IPS-15b (cell line): ENCODE results near the gene ATP10A.

Source experiments
- H3K27me3 ChIP-seq: one replicate; pipeline ENCODE4 v1.6.1; 2013; ENCODE audit warnings: low read length; ENCODE audit not compliant: control insufficient read depth, insufficient read depth
- H3K36me3 ChIP-seq: one replicate; pipeline ENCODE4 v1.6.1; 2013; ENCODE audit warnings: low read length; ENCODE audit not compliant: control insufficient read depth, insufficient read depth
- H3K4me1 ChIP-seq: one replicate; pipeline ENCODE4 v1.6.1; 2013; ENCODE audit warnings: mild to moderate bottlenecking, low read length; ENCODE audit not compliant: control insufficient read depth, insufficient read depth
- H3K4me3 ChIP-seq: one replicate; pipeline ENCODE4 v1.5.1; 2013; ENCODE audit warnings: low read depth, low read length
- H3K9ac ChIP-seq: one replicate; pipeline ENCODE4 v1.6.1; 2013; ENCODE audit warnings: low read depth, mild to moderate bottlenecking, low read length
- H3K9me3 ChIP-seq: one replicate; pipeline ENCODE4 v1.6.1; 2013; ENCODE audit warnings: mild to moderate bottlenecking, low read length; ENCODE audit not compliant: control insufficient read depth, insufficient read depth

Gene ATP10A

DNA sequence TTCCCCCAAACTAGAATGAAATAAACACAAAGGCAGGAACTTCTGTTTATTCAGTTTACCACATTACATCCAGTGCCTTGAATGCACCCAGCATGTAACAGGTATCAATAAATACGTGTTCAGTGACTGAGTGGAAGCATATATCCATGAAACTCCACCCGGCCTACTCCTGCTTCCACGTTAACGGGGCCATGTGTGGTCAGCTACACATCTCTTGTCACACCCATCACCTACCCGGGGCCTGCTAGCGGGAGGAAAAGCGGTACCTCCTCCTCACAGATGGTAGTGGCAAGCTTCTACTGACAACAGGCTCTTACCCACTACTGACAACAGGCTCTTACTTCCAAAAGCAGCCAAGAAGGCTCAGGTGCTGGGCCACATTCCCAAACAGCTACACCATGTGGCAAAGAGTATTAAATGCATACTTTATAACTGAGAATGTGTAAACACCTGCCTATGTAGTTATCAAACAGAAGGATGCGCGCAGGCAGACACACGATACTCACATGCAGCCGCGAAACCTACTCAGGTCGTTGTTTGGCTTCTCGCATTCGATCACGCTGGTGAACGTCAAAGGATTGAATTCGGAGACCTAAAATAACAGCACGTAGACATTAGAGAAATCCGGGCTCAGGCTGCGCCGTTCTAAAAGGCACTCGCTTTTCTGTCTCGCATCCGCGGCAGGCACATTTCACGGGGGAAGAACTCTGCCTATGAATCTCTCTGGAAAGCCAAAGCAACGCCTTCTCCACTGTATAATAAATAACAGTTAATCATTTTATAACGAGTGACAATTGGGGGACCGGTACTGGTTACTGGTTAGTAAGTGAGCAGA, 127.4 kb downstream of the ATP10A start:
- H3K9ac ChIP-seq: no peak overlapping the region
- no peaks in the 10 kb centered on the region for H3K27me3 ChIP-seq
- no peaks in the 10 kb centered on the region for H3K9me3 ChIP-seq
- H3K4me1 ChIP-seq: no peaks in the 10 kb centered on the region
- no peaks in the 10 kb centered on the region for H3K36me3 ChIP-seq
- no peak overlapping the region for H3K4me3 ChIP-seq

DNA sequence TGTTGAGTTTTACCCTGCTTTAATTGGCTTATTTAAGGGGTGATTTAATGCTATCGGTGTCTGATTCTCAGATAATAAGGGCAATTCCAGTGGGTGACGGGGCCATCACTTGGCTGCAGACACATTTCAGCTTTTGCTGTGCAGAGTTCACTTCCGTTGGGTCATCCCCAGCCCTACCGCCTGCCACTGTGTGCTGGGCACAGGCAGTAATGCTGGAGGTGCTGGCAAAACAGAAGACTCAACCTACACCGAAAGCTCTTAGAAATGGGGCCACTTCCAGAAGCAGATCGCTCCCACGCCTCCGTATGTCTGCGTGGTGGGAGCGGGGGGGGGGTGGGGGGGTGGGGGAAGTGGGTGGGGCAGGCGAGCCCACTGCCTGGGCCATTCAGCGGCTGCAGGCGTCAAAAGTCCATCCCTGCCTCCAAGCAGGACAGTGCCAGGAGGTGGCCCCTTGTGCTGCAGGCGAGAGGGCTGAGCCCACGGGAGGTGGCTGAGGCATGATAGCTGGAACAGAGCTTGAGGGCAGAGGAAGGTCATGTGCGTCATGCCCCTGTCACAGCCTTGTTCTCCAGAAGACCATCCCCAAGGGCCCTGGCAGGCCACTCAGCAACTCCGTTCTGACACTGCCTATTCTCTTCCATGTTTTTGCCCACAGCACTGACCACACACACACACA, 128.3 kb downstream of the ATP10A start:
- Histone ChIP-seq H3K9me3 (no peaks in the 10 kb centered on the region), H3K9ac (no peak overlapping the region), H3K36me3 (no peaks in the 10 kb centered on the region), H3K4me3 (no peak overlapping the region), H3K4me1 (no peaks in the 10 kb centered on the region), H3K27me3 (no peaks in the 10 kb centered on the region)

DNA sequence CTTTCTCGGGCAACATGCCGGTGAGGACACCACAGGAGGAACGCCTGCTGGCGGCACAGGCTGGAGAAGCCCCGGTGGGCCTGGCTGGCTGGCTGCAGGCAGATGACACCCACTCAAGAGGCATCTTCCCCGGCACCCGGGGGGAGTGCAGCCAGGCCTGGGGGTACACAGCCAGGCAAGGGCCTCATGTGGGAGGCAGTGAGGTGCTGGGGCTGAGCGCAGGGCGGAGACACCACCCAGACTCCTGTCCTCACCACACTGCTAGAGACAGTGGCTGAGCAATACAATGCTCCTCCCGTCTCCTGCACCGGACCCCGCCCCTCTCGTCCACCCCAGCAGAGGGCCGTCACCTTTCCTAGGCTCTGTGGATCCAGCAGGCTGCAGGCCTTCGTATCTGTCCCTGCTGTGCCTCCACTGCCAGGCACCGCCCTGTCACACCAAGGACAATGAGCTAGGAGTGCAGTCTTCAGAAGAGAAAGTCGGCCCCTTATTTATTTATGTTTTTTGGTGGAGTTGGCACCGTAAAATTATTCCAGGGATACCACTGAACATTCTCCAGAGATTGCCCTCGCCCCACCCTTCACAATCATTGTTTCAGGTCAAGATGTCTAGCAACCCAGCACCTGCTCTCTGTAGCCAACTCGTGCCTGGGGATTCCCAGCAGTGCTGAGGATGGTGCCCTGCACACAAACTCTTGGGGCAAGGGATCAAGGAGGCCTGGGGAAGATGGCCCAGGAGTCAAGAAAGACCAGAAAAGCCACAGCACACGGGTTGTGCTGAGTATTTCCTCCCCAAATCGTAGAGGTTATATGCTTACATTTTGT, 129.1 kb downstream of the ATP10A start:
- H3K9ac ChIP-seq: no peak overlapping the region
- no peaks in the 10 kb centered on the region for H3K9me3 ChIP-seq
- H3K27me3 ChIP-seq: no peaks in the 10 kb centered on the region
- no peaks in the 10 kb centered on the region for H3K4me1 ChIP-seq
- H3K4me3 ChIP-seq: no peak overlapping the region
- no peaks in the 10 kb centered on the region for H3K36me3 ChIP-seq

DNA sequence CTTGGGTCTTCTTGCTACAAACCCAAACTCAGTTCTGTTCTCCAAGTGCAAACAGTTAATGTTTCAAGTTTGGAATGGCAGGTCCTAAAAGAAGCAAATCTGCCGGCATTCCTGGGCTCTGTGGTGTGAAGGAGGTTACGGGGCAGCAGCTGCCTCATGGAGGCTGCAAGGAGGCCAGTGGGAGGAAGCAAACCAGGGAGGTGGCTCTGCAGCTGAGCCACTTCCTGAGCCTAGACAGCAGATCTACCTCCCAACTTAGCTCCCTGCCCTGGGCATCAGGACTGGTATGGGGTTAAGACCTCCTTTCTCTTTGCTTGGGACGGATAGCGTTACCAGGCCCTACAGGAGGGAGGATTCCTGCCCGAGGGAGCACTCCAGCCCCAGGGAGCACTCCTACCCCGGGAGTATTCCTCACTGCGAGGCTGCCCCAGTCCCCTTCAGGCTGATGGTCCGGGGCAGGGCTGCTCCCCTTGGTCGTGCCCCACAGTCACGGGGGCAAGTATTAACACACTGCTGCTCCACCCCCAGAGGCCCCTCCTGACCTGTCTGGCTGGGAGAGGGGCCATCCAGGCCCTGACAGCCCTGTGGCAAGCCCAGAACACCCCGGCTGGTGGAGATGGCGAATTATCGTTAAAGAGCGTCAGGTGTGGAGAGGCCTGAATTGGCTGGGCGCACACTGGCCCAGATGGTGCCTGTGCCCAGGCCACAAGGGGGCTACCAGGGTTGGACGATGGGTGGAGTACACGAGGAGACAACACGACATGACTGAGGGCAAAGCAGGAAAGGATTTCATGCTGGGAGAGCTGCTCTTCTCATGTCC, 129.9 kb downstream of the ATP10A start:
- Histone ChIP-seq H3K4me3 (no peak overlapping the region), H3K4me1 (no peaks in the 10 kb centered on the region), H3K27me3 (no peaks in the 10 kb centered on the region), H3K9me3 (no peaks in the 10 kb centered on the region), H3K9ac (no peak overlapping the region), H3K36me3 (no peaks in the 10 kb centered on the region)

DNA sequence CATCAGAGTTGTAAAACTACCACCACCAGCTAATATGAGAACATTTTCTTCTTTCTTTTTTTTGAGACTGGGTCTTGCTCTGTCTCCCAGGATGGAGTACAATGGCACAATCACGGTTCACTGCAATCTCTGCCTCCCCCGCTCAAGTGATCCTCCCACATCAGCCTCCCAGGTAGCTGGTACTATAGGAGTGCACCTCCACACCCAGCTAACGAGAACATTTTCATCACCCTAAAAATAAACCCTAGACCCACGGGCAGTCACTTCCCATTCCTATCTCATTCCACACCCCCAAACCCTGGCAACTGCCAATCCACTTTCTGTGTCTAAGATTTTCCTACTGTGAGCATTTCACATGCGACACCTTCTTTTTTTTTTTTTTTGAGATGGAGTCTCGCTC, 130.9 kb downstream of the ATP10A start:
- Histone ChIP-seq H3K9ac (no peak overlapping the region), H3K4me3 (no peak overlapping the region), H3K27me3 (no peaks in the 10 kb centered on the region), H3K9me3 (no peaks in the 10 kb centered on the region), H3K4me1 (no peaks in the 10 kb centered on the region), H3K36me3 (no peaks in the 10 kb centered on the region)

DNA sequence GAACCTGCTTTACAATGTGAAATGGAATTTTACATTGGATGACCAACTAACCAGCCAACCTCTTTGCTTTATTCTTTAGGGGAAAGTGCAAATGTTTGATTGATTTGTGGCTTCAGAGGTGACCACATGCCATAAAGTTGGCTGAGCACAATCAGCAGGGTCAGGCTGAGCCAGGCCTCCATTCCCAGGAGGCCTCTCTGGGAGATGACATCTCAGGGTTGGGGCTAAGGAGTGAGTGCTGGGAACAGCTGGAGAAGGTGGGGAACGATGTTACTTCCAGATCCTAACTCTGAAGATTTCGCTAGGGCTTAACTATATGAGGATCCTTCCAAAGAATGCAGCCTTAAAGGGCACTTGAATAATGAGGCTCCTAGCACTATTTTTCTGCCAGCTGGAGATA, 131.7 kb downstream of the ATP10A start:
- H3K4me1 ChIP-seq: no peaks in the 10 kb centered on the region

DNA sequence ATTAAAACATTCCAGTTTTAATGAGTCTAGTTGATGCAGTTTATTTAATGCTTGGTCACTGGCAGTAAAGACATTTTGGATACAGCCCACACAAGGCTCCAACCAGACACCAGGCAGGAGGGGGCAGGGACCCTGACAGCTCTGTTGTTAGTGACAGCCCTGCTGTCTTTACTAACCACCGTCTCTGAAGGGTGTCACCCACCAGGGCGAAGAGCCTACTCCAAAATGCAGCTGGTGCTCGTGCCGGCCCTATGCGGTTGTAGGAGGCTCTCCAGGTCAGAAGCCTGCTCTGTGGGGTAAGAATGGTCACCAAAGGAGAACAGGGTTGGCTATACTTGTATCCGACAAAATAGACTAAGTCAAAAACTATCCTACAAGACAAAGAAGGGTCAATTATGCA, 132.2 kb downstream of the ATP10A start:
- no peaks in the 10 kb centered on the region for H3K36me3 ChIP-seq
- no peaks in the 10 kb centered on the region for H3K27me3 ChIP-seq
- H3K4me1 ChIP-seq: no peaks in the 10 kb centered on the region

More for the DNA sequence above, 131.7 kb downstream of the ATP10A start:
- Histone ChIP-seq H3K9me3 (no peaks in the 10 kb centered on the region), H3K36me3 (no peaks in the 10 kb centered on the region), H3K27me3 (no peaks in the 10 kb centered on the region), H3K4me3 (no peak overlapping the region), H3K9ac (no peak overlapping the region)

DNA sequence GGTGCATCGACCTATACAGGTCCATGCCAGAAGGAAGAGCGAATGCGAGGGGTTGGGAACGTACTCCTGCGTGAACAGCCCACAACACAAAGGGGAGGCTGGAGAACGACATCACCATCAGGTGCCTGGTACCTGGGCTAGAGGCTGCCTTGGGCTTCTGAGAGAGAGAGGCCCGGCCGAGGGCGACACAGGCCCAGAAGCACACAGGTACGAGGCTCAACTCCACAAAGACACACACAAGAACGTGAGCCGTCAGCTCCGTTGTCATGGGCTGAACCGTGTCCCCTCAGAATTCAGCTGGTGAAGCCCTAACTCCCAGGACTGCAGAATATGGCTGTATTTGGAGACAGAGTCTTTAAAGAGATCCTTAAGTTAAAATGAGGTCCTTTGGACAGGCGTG, 134.3 kb downstream of the ATP10A start:
- Histone ChIP-seq H3K4me1 (no peaks in the 10 kb centered on the region), H3K4me3 (no peak overlapping the region), H3K9ac (no peak overlapping the region), H3K36me3 (no peaks in the 10 kb centered on the region), H3K27me3 (no peaks in the 10 kb centered on the region), H3K9me3 (no peaks in the 10 kb centered on the region)

More for the DNA sequence above, 132.2 kb downstream of the ATP10A start:
- H3K4me3 ChIP-seq: no peak overlapping the region
- H3K9ac ChIP-seq: no peak overlapping the region
- no peaks in the 10 kb centered on the region for H3K9me3 ChIP-seq

DNA sequence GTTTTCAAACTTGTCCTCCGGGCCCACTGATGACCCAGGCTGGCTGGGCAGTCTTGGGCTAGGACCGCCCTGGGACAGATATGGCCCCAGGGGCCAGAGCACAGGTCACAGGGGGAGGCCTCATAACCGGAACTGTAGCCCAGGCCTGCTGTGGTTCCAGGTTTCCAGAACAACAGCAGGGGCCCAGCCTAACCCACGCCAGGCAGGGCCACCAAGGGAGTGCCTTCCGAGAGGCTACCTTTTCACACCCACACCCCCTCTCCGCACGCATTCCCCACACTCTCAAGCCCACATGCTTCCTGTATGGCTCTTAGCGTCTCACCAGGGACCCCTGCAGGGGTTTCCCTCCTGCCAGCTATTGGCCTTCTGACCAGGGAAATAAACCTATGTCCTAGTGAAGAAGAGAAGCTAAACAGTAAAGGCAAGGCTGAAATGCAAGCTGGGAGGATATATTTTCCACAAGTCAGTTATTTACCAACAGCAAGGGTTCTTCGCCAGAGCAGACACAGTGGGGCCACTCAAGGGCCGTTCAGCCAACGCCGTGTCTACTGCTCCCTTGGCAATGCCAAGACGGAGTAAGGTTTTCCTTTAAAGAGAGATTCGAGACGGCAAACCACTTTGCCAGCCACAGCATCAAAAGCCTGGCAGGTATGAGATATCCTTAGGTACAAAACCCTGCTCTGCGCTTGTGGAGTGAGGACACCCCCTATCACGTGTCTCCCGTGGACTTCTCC, 135.1 kb downstream of the ATP10A start:
- Histone ChIP-seq H3K9me3 (no peaks in the 10 kb centered on the region), H3K9ac (no peak overlapping the region), H3K4me1 (no peaks in the 10 kb centered on the region), H3K4me3 (no peak overlapping the region), H3K27me3 (no peaks in the 10 kb centered on the region), H3K36me3 (no peaks in the 10 kb centered on the region)

DNA sequence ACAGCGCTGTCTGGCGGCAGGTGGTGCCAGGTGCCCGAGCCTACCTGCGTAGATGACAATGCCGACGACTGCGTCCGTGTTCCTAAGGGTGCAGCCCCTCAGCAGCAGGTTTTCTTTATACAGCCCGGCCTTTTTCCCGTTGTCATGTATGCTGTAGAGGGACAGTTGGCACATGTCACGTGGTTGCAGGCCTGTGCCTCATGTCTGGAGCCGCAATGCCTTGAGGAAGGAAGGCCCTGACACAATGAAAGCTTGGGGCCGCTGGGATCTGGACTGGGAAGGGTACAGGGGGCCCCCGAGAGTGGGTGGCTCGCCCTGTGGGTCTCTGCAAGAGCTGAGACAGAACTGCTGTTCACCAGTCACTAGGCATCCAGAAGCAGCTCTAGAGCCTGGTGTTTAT, 136.0 kb downstream of the ATP10A start:
- no peak overlapping the region for H3K4me3 ChIP-seq
- no peak overlapping the region for H3K9ac ChIP-seq
- H3K36me3 ChIP-seq: no peaks in the 10 kb centered on the region
- H3K4me1 ChIP-seq: peaks cover under 1% of the 10 kb centered on the region
- no peaks in the 10 kb centered on the region for H3K9me3 ChIP-seq
- H3K27me3 ChIP-seq: no peaks in the 10 kb centered on the region
